ENCODE measurements around the gene SPAG6.

The SPAG6 gene

DNA sequence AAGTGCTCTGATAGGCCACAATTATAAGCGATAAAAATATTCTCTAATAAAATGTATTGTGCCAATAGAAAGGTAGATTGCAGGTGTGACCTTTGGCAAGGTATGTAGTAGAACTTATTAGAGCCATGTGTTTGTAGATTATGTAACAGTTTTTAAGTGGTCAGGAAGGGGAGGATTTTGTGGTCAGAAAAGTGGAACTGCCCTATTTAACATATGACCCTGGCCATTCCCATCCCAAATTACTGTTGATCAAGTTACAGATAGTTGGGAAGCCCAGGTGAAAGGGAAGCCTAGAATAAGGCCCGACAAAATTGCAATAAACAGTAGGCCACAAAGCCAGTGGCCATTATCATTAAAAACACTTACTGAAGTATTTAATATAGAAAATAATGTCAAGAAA is 89.2 kb downstream of the SPAG6 start:
- no peak for DNase-seq (ENCODE audit: low read depth, low spot score)

DNA sequence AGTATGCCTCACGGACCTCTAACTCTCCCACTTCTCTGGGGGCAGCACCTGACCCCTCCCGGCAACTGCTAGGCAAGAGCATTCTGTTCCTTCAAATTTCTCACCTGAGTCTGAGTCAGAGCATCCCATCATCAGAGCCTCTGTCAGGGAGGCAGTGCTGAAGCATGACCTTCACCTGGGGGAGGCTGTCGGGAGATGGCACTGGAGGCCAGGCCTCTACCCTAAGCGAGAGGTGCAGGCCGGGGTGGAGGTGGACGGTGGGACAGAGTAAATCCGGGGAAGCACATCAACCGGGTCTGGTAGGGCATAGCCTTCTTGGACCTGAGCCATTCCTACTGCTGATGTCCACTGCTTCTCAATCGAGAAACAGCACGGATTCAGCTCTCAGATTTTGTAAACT is 90.4 kb downstream of the SPAG6 start:
- no peak for DNase-seq (ENCODE audit: low read depth, low spot score)

- no peak for DNase-seq (ENCODE audit: low read depth, low spot score)
Observed at GRCh38 chr10:22436526-22436892, 91.2 kb downstream of the SPAG6 start.

- peak; percentile 86 for DNase-seq (ENCODE audit: low read depth, low spot score)
Observed at GRCh38 chr10:22436893-22437619, 91.8 kb downstream of the SPAG6 start.

- no peak for DNase-seq (ENCODE audit: low read depth, low spot score)
Observed at GRCh38 chr10:22437620-22438588, 92.6 kb downstream of the SPAG6 start.

- no peak for DNase-seq (ENCODE audit: low read depth, low spot score)
Observed at GRCh38 chr10:22438711-22439110, 93.4 kb downstream of the SPAG6 start.

DNA sequence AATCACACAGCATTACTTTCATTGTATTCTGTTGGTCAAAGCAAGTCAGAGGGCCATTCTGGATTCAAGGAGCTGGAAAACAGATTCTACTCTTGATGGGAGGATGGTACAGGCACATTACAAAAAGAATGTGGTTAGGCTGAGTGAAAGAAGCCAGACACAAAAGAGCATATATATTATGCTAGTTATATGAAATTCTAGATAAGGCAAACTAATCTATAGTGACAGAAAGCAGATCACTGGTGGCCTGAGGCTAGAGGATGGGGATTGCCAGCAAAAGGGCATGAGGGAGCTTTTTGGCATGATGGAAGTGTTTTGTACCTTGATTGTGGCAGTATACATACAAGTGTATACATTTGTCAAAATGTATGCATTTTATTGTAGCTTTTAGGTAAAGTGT is 96.8 kb downstream of the SPAG6 start:
- no peak for DNase-seq (ENCODE audit: low read depth, low spot score)

GRCh38 chr10:22442468-22442867 is 97.2 kb downstream of the SPAG6 start:
- DNase-seq (ENCODE audit: low read depth, low spot score) = no peak

- DNase-seq (ENCODE audit: low read depth, low spot score) = no peak
Observed at GRCh38 chr10:22443175-22443901, 98.0 kb downstream of the SPAG6 start.

DNA sequence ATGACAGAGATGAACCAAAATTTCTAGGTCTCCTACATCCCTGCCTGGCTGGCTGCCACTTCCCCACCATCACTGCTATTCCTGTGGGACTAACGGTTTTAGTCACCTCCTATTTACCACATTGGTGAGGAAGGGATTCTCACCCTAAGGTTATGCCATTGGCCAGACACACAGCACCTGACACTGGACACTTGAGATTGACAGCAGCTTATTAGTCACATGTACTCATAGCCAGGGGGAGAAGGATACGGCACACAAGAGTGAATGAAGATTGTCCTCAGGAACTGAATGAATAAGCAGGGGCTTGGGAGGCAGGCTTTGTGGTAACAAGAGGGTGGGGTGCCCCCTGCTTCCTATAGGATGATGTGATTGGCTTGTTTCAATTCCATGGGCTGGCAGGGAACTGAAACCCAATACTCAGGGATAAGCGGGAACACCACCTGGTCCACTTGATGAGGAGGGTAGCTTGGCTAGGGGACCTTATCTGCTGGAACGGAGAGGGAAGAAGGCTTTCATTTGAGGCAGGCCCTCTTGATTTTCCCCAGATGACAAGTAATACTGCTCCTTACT is 99.0 kb downstream of the SPAG6 start:
- no peak for DNase-seq (ENCODE audit: low read depth, low spot score)

DNA sequence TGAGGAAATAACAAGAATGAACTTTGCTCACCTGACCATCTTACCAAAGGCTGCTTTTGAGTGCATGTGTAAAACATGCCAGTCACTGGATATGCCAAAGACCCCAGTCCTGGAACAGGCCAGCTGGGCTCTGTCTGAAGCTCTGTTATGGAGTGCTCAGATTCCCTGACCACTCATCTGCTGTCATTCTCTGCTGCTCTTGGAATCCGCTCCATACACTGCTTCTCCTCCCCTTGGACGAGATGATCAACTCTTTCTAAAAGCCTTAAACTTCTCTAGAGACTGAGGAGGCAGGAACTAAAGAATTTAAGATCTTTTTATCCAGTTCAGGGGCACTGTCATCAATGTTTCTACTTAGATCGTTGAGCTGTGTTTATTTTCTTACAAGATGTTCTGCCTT is 100.2 kb downstream of the SPAG6 start:
- no peak for DNase-seq (ENCODE audit: low read depth, low spot score)

DNA sequence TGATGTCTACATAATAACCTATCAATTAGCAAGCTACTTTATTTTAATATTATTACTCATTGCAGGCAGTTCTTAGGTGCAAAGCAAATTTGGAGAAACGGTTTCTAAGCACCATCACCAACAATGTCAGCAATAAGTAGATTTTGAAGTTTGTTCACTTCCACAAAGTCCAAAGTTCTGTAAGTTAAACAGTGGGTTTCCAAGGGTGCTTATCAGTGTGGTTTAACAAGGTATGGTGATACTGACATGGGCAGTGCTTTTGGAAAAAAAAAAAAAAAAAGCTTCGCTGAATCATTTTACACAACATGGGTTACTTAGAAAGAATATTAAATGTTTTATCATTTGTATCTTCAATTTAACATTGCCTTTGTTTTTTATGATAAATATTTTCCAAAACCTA is 101.8 kb downstream of the SPAG6 start:
- DNase-seq (ENCODE audit: low read depth, low spot score) = no peak

GRCh38 chr10:22451346-22451745 is 106.0 kb downstream of the SPAG6 start:
- DNase-seq (ENCODE audit: low read depth, low spot score) = no peak

- DNase-seq (ENCODE audit: low read depth, low spot score) = no peak
Observed at GRCh38 chr10:22453320-22453719, 108.0 kb downstream of the SPAG6 start.

DNA sequence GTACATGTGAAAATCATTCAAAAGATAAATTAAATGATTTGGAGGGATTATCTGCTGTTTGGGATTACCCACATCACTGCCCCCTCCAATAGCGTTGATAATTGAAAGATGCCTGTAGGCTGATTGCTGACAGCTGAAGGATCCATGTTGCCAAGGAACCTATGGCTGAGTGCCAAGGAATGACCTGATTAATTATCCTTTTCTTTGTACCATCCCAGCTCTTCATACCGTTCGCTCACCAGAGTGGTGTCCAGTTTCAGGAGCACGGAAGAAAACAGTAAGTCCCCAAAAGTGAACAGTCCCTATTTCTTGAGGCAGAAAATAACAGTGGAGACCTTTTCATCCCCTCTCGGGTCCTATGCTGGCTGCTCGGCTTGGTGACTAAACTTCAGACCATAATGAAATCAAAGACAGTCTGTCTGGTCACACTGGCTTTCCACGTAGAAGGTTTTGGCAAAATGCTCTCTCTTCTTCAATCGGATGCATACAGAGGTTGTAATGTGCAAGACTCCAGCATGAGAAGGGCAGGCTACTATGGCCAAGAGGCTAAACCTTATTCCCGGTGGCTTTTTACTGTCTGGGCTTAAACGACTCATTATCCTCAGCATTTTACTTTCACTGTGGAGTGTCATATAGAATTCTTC is 108.8 kb downstream of the SPAG6 start:
- no peak for DNase-seq (ENCODE audit: low read depth, low spot score)

- DNase-seq (ENCODE audit: low read depth, low spot score) = no peak
Observed at GRCh38 chr10:22454634-22455033, 109.3 kb downstream of the SPAG6 start.

DNA sequence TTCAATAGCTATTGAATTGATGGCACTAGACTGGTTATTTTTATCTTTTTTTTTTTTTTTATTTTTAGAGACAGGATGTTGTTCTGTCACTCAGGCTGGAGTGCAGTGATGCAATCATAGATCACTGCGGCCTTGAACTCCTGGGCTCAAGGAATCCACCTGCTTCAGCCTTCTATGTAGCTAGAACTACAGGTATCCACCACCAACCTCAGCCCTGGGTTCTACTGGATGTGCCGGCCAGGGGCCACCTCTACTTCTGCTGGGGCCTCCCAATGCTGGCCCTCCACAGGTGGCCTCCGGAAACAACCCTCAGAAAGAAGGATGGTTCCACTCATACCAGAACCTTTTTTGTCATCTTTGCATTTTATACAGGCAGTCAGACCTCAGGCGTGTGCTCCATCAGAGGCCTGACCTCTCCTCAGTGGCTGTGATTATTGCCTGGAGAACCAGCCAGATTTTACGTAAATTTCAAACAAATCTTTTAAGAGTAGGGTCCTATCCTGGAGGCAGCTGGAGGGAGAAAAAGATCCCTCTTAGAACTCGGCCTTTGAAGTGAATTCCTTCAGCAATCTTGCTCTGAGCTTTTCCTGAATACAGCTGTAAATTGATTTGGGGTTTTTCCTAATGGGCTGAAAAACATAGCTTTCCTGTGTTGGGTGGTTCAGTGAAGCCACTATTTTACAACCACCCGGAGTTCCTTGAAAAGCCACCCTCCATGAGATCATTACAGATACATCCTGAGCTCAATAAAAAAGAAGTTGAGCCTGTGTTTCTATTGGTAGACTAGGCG is 110.0 kb downstream of the SPAG6 start:
- DNase-seq (ENCODE audit: low read depth, low spot score) = no peak

- no peak for DNase-seq (ENCODE audit: low read depth, low spot score)
Observed at GRCh38 chr10:22456486-22456885, 111.2 kb downstream of the SPAG6 start.

GRCh38 chr10:22458272-22459038 is 113.2 kb downstream of the SPAG6 start:
- no peak for DNase-seq (ENCODE audit: low read depth, low spot score)

GRCh38 chr10:22459496-22459895 is 114.2 kb downstream of the SPAG6 start:
- no peak for DNase-seq (ENCODE audit: low read depth, low spot score)

All from smooth muscle cell of the brain vasculature (primary cell).